IPS-18c (cell line): ENCODE measurements around the gene CAB39L.
"Not testable (repeated sequence)": the region's sequence is repeated elsewhere in the genome, so short reads cannot be mapped to it uniquely, and the experiment has no call there.

Source experiments
- H3K4me3 ChIP-seq: 2 replicates; pipeline ENCODE4 v1.7.0; 2013; ENCODE audit warnings: low read depth, mild to moderate bottlenecking, low read length, moderate library complexity; ENCODE audit not compliant: insufficient read depth
- H3K9me3 ChIP-seq: one replicate; pipeline ENCODE4 v1.6.1; 2013; ENCODE audit warnings: mild to moderate bottlenecking, low read length, moderate library complexity; ENCODE audit not compliant: control insufficient read depth, insufficient read depth

The CAB39L gene

DNA sequence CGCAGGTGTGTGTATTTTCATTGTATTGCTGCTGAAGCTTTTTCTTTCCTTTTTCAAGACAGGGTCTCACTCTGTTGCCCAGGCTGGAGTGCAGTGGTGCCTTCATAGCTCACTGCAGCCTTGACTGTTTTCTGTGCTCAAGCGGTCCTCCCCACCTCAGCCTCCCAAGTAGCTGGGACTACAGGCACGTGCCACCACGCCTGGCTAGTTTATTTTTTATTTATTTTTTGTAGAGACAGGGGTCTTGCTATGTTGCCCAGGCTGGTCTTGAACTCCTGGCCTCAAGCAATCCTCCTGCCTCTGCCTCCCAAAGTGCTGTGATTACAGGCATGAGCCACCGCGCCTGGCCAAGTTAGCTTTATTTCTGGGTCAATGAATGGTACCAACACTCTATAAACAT is 149.1 kb downstream of the CAB39L start:
- H3K4me3 ChIP-seq, H3K9me3 ChIP-seq: not testable (repeated sequence)

DNA sequence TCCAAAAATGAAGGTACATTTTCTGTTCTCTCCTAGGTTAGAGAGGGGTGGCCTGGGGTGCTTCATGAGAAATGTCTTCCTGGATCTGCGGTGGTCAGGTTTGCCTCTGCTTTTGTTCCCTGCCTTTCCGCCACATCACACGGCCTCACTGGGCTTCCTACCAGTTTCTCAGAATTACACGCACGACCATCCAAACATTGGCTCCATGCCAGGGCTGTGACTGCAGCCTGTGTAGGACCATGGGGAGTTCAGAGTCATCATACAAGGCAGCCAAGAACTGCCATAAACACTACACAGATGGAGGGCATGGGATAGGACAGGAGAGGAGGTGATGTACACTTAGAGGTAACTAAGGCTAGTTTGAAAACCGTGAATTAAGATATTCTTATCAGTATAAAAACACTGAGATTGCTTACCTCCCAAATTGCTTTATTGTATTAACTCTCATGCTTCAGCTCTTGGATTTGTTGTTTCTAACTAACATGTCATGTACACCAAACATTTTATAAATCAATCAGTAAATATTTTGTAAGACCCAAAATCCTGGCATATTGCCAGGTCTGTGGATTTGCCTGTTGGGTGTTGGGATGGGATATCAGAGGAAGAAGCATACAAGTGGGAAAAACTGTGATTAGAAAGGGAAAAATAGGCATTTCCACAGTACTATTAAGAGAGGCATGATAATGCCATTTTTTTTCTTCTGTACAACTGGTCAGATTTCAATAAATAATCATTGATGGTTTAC is 150.9 kb downstream of the CAB39L start:
- Histone ChIP-seq H3K4me3 (no peak overlapping the region), H3K9me3 (no peaks in the 10 kb centered on the region)

DNA sequence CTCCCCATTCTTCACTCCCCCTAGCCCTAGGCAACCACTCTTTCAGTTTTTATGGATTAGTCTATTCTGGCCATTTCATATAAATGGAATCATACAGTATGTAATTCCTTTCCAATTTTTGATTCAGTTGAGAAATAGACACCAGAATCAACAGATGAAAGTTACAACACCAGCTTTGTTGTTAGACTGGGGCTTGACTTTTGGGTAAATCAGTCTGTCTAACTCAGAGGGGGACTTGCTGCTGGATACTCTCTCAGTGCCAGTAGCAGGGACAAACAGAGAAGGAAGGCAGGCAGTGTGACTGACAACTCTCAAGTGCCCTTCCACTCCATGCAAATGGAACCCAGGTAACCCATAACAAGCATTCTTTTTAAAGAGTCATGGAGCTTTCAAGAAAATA is 155.4 kb downstream of the CAB39L start:
- Histone ChIP-seq H3K4me3 (no peak overlapping the region), H3K9me3 (no peaks in the 10 kb centered on the region)

DNA sequence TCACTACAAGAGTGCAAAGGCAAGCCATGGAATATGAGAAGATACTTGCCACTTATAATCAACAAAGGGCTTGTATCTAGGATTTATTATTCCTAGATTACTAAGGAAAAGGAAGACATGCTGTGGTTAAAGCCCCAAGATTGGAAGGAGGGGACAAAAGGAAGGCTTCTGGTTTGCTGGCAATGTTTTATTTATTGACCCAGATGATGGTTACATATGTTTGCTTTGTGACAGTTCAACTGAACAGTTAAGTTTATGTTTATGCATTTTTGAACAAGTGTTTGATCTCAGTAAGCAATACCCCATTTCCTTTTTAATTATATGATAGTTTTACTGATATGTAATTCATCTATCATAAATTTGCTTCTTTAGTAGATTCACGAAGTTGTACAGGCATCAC is 155.9 kb downstream of the CAB39L start:
- H3K4me3 ChIP-seq = no peak overlapping the region

DNA sequence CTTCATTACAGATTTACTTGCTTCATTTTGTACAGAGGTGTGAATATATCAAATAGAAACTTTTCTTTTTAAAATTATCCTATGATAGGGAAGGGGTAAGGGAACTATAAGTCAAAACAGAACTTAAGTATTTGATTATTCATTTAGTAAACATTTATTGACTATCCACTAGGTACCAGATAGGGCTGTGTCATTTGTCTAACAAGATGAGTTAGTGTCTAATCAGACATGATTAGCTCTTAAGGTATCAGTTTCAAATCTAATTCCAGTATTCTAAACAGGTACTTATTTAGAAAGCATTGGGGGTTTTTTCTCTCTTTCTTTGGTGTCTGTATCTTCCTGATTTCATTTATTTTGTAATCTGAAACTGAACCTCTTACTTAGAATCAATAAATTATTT is 164.0 kb downstream of the CAB39L start:
- no peaks in the 10 kb centered on the region for H3K9me3 ChIP-seq
- no peak overlapping the region for H3K4me3 ChIP-seq

More for the DNA sequence above, 155.9 kb downstream of the CAB39L start:
- H3K9me3 ChIP-seq = no peaks in the 10 kb centered on the region

DNA sequence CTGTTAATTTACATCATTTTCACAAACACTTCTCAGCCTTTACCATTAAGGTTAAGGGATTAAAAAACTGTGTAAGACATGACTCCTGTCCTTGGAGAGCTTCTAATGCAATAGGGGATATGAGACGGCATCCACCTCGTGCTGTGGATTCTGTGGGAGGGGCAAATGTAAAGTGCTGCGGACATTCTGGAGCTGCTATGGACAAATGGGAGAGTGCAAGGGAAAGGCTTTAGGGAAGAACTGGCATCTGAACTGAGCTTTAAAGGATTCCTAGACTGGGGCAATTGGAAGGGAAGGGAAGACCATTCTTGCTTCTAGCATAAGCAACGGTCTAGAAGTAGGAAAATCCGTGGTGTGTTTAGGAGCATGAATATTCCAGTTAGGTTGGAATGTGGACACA is 164.8 kb downstream of the CAB39L start:
- Histone ChIP-seq H3K4me3 (no peak overlapping the region), H3K9me3 (no peaks in the 10 kb centered on the region)

DNA sequence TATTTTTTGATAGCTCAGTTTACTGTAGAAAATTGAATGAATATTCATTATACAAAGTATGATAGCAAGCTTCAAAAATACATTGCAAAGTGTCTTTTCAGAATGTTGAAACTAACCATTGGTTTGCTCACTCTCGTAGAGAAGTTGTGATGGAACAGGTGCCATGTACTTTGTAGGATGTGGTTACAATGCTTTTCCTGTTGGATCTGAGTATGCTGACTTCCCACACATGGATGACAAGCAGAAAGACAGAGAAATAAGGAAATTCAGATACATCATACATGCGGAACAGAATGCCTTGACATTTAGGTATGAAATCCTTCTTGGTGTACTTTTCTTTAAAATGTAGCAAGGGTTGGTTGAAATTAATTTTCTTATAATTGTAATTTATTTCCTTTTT is 165.7 kb downstream of the CAB39L start:
- no peaks in the 10 kb centered on the region for H3K9me3 ChIP-seq
- no peak overlapping the region for H3K4me3 ChIP-seq

DNA sequence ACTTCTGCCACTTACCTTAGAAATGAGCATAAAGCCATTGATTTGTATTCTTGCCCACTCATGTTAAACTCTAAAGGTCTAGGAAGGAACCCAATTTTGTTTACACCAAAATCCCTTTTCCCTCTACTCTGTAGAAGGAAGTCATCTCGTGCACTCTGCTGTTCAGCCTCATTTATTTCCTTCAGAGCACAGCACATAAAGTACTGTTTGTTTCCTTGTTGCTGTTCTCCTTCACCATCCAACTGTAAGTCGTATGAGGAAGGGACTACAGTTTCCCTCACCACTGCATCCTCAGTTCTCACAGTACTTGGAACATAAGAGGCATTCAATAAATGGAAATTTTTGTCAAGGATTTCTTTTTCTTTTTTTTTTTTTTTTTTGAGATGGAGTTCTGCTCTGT is 171.6 kb downstream of the CAB39L start:
- Histone ChIP-seq H3K9me3 (no peaks in the 10 kb centered on the region), H3K4me3 (no peak overlapping the region)

DNA sequence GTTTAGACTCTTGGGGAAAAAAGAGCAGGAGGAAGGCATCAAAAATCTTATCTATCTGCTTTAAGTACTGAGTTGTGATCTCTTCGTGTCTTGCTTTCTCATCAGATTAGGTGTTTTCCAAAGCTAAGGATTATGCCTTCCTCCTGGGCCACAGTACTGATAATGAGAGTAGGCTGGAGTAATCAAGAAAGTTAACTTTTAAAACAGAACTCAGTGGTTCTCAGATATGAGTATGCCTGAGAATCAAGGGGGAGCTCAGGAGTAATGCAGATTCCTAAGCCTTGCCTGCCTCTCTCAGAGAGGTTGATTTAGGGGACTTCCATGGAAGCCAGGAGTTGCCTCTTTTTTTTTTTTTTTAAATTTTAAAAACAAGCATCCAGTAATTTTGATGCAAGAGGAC is 172.6 kb downstream of the CAB39L start:
- no peaks in the 10 kb centered on the region for H3K9me3 ChIP-seq
- no peak overlapping the region for H3K4me3 ChIP-seq

DNA sequence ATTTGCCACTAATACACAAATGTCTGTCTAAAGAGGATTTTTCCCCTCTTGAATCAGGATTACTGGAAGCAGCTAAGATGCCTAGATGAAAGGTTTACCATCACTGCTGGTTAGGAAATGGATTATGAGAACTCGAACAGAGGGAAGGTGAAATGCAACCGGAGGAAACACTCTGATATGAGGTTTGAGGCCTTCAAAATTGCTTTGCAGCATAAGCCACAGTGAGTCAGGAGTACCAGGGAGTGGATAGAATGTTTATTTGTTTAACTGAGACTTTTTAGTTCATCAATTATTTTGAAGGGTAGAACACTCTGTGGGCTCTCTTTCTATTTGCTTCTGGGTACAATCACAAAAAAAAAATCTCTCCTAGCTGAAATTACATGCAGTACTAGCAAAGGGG is 178.0 kb downstream of the CAB39L start:
- Histone ChIP-seq H3K9me3 (no peaks in the 10 kb centered on the region), H3K4me3 (no peak overlapping the region)

DNA sequence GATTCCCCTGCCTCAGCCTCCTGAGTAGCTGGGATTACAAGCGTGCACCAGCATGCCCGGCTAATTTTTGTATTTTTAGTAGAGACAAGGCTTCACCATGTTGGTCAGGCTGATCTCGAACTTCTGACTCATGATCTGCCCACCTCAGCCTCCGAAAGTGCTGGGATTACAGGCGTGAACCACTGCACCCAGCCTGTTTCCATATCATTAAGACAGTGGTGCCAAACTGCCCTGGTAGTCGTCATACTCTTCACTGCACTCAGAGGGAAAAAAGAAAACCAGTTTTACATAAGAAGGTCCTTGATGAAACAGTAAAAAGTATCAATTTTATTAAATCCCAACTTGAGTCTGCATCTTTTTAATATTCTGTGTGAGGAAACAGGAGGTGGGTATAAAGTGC is 181.2 kb downstream of the CAB39L start:
- no peak overlapping the region for H3K4me3 ChIP-seq
- no peaks in the 10 kb centered on the region for H3K9me3 ChIP-seq

DNA sequence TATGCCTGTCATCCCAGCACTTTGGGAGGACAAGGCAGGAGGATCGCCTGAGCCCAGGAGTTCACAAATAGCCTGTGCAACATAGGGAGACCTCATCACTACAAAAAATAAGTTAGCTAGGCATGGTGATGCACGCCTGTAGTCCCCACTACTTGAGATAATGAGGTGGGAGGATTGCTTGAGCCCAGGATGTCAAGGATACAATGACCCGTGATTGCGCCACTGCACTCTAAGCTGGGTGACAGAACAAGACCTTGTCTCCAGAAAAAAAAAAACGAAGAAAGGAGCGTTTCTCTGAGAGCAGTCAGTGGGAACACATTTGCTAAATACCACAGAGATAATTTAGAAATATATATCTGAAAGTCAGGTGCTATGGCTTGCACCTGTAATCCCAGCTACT is 184.3 kb downstream of the CAB39L start:
- Histone ChIP-seq H3K9me3 (no peaks in the 10 kb centered on the region), H3K4me3 (no peak overlapping the region)
